ENCODE measurements around the gene ACP5.
"Not testable (repeated sequence)": the region's sequence is repeated elsewhere in the genome, so short reads cannot be mapped to it uniquely, and the experiment has no call there.

ACP5 gene

DNA sequence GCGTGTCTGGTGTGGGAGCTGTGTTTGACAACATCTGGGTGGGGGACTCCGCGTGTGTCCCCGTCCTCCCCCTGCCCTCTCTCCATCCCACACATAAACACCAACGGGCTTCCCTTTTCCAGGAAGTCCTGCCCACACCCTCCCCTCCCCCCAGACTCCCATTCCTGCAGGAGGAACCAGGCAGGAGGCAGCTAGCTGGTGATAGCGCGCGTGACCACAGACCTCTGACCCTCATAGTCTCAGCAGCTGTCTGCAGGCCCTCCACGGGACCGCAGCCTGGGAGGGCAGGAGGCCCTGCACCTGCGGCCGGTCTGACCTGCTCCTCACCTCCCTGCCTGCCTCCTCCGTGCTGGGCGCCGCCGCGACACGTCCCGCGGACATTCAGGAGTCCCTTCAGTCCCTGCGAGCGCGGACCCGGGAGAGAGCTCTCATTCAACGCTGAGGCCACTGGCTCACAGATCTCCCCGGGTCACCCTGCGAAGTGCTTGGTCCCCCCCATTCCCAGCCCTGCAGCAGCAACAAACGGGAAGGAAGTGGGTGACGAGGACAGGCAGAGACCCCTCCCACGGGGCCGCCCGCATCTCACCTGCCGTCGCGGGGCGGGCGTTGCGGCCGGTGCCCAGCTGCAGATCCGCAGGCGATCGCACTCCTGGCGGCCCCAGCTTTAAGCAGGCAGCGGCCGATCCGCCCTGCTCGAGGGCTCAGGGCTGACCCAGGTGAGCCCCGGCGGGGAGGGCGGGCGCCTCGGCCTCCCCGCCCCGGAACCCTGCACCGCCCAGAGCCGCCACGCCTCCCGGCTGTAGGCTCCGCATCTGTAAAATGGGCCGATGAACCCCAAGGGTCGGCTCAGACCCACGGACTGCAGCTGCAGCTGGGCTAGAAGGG lies 1.1 kb upstream of the ACP5 start:
- no peak for DNase-seq

DNA sequence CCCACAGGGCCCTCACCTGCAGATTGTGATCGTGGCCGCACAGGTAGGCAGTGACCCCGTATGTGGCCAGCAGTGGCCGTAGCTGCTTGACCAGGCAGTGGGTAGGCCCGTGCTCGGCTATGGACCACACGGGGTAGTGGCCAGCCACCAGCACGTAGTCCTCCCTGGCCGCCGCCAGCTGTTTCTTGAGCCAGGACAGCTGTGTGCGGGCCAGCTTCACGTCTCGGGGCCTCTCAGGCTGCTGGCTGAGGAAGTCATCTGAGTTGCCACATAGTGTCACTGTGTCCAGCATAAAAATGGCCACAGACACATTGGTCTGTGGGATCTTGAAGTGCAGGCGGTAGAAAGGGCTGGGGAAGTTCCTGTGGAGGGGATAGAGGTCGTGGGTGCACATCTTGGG lies 1.2 kb downstream of the ACP5 start:
- no peak for DNase-seq

DNA sequence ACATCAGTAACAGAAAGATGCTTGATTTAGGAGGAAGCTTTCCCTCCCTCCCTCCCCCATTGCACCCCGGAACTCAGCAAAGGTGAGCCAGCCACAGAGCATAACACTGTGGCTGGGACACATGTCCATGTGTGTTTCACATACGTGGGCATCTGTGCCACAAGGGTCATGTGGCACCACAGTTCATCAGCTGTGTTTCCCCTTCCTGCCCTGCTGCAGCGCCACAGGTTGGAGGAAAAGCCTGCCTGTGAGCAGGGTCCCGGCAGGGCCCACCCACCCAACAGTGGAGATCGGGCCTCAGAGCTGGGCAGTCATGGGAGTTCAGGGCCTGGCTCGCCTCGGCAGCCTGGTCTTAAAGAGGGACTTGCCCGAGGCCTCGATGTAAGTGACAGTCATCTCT lies 2.8 kb downstream of the ACP5 start:
- DNase-seq, result no peak

DNA sequence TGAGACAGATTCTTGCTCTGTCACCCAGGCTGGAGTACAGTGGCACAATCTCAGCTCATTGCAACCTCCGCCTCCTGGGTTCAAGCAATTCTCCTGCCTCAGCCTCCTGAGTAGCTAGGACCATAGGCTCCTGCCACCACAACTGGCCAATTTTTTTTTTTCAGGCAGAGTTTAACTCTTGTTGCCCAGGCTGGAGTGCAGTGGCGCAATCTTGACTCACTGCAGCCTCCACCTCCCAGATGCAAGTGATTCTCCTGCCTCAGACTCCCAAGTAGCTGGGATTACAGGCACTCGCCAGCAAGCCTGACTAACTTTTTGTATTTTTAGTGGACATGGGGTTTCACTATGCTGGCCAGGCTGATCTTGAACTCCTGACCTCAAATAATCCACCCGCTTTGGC lies 3.7 kb downstream of the ACP5 start:
- DNase-seq, result not testable (repeated sequence)

DNA sequence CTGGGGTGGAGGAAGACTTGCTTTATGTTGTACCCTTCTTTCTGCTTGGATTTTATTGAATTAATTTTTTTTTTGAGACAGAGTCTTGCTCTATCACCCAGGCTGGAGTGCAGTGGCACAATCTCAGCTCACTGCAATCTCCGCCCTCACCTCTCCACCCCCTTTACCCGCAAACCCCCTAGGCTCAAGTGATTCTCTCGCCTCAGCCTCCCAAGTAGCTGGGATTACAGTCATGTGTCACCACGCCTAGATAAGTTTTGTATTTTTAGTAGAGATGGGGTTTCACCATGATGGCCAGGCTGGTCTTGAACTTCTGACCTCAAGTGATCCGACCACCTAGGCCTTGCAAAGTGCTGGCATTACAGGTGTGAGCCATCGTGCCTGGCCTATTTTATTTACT lies 4.1 kb downstream of the ACP5 start:
- DNase-seq, result not testable (repeated sequence)

DNA sequence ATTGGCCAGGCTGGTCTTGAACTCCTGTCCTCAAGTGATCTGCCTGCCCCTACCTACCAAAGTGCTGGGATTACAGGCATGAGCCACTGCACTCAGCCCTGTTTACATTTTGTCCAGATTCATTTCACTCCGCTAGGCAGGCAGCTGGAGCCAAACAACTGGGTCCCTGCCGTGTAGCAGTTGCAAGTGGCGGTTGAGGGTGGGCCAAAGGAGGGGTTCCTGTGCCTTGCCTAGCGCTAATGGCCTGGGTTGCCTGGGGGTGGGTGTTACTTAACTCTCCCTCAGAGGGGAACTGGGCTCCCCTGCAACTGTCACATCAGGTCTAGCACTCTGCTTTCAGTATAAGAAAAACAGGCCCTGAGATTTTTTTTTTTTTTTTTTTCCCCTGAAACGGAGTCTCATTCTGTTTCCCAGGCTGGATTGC lies 7.4 kb downstream of the ACP5 start:
- no peak for DNase-seq

DNA sequence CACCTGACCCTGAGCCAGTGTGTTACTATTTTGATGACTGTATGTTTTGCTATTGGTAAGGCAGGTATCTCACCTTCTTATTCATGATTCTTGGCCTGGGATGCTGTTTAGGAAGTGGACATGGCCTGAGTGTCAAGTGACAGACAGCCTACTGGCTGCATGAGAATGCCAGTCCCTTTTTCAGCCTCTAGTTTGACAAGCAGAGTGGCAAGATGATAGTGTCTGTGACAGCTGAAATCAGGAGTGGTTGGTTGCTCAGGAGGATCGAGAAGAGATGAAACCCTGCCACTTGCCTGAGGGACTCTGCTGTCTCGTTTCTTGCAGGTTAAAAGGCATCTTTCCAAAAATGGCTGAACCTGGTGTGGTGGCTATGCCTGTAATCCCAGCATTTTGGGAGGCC lies 11.3 kb downstream of the ACP5 start:
- DNase-seq, result no peak

DNA sequence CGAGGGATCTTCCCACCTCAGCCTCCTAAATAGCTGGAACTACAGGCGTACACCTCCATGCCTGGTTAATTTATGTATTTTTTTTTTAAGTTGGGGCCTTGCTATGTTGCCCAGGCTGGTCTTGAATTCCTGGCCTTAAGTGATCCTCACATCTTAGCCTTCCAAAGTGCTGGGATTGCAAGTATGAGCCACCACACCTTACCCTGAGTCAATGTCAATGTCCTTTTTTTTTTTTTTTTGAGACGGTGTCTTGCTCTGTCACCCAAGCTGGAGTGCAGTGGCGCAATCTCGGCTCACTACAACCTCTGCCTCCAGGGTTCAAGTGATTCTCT lies 11.8 kb downstream of the ACP5 start:
- DNase-seq, result not testable (repeated sequence)

DNA sequence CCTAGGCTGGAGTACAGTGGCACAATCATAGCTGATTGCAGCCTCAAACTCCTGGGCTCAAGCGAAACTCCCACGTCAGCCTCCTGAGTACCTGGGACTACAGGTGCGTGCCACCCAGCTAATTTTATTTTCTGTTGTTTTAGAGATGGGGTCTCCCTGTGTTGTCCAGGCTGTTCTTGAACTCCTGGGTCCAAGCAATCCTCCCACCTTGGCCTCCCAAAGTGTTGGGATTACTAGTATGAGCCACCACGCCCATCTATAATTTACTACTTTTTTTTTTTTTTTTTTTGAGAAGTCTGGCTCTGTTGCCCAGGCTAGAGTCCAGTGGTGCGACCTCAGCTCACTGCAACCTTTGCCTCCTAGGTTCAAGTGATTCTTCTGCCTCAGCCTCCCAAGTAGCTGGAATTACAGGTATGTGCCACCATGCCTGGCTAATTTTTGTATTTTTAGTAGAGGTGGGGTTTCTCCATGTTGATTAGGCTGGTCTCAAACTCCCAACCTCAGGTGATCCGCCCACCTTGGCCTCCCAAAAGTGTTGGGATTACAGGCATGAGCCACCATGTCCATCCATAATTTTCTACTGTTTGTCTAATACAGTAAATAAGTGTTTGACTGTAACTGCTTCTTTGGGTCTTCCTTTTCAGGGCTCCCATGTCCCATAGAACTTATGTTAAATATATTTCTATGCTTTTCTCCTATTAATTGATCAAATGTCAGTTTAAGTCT lies 13.2 kb downstream of the ACP5 start:
- DNase-seq, result not testable (repeated sequence)

DNA sequence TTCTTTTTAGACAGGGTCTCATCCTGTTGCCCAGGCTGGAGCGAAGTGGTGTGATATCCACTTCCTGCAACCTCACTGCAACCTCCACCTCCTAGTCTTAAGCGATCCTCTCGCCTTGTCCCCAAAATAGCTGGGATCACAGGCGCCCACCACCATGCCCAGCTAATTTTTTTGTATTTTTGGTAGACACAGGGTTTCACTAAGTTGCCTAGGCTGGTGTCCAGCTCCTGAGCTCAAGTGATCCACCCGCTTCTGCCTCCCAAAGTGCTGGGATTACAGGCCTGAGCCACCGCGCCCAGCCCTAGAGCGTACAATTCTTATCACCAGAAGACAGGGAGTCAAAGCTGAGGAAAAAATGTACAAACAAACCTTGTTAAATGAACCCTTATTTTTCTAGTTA lies 13.9 kb downstream of the ACP5 start:
- DNase-seq, result no peak

DNA sequence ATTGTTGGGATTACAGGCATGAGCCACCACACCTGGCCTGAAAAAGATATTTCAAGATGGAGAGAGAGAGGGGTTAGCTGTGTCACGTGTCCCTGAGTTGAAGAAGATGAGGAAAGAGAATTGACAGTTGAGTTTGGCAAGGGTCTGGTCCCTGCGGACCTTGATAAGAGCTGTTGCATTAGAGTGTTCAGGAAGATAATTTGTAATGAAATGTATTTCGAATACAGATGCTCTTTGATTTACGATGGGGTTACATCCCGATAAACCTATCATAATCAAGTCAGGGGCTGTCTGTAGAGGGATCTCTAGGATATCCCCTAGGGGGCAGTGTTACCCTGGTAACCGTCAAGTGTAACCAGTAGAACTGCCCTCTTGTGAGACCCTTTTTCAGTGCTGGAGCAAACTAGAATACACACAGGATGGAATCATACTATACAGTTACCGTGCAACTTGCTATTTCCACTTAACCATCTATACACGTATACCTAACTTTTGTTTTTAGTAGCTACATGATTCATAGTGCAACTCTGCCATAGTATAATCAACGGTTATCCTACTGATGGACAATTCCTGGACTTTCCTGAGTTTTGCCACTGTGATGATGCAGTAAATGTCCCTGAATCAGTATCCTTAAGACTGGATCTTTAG lies 16.9 kb downstream of the ACP5 start:
- peak; percentile 62 for DNase-seq

DNA sequence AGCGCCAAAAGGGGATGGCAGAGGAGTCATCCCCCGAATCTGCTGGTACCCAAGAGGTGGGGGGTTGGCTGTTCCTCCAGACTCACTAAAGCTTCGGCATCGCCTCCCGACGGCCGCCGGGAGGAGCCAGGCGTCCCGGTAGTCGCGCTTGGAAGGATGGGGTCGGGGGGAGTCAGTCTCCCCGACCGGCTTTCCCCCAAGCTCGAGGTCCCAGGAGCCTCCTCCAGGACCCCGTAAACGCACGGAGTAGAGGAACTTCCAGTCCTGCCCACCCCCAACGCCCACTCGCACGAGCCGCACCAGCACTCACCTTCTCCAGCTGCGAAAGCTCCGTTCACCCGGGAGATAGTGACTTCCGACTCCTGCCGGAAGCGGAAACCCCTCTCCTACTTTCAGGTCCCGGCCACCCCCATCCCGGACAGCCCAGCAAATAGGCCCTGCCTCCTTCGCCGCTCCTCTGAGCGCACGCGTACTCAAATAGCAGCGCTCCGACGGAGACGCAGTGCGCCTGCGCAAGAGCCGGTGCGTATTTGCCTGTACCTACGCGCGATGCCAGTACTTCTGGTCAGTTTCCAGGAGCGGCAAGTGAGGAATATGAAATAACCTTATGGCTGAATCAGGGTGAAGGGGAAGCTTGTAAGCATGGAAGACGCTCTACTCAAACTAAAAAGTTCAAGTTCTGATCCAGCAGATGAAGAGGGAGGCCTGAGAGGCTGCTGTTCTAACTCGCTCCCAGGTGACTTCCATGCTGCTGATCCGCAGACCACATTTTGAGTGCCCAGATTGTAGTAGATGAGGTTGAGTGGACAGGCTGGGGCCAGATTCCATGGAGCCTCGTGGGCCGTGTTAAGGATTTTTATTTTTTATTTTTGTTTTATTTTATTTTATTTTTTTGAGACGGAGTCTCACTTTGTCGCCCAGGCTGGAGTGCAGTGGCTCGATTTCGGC lies 18.3 kb downstream of the ACP5 start, which contains the start of gene ELOF1:
Gene ELOF1 (minus strand): TSS at position 350 of the 948 bp plus-strand sequence. CDS start 4,883 bp downstream, outside the sequence.
- peak; percentile 95 for DNase-seq

DNA sequence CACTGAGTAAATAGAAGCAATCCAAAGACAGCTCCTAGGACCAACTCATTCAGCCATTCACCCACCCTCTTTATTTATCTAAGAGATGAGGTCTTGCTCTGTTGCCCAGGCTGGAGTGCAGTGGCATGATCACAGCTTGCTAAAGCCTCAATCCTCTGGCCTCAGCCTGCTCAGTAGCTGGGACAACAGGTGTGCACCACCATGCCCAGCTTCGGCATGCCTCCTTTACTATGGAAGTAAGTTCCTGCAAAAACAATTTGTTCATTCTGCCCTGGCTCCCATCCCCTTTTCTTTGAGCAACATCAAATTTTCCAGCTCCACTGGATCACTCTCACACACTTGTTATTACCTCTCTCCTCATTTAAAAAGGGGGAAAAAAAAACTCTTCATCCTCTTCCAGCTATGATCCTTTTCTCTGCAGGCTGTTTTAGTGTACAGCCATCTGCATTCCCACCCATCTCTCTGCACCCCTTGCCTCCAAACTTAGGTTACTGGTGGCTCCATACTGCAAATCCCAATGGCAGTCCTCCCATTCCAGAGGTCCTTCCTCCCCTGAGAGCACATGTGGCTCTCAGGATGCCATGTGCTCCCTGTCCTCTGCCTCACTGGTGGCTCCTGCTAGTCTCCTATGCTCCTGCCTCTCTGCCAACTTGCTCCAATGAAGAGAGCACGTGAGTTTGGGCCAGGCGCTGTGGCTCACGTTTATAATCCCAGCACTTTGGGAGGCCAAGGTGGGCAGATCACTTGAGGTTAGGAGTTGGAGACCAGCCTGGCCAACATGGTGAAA lies 20.6 kb downstream of the ACP5 start:
- DNase-seq, result no peak

DNA sequence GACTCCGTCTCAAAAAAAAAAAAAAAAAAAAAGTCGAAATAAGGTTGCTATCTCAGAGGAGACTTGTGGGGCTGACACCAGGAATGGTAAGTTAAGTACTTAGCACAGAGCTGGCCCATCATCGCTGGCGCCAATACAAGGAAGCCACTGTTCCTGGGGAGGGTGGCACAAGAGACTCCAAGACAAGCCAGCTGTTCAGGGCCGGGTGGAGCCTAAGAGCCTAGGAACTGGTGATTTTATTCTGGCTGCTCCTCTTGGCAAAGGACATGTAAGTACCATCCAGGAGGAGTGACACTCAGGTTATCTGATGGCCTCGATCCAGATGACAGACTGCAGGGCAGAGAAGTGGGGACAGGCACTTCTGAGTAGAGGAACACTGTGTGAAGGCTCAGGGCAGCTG lies 22.2 kb downstream of the ACP5 start:
- no peak for DNase-seq

DNA sequence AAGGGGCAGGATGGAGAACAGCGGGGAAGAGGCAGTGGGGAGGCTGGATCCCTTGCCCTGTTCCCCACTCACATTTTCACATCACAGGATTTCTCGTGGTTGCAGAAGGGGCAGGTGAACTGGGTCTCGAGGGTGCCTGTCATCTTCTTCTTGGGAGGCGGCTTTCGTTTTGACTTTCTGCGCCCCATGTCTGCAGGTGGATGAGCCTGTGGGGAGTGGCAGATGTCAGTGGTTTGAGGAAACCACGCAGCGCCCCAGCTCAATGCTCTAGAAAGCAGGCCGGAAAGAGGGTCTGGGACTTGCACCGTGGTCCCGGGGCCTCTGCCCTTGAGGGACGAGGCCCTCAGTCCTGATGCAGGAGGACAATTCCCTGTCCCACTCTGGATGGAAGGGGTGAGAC lies 23.3 kb downstream of the ACP5 start:
- DNase-seq, result no peak

DNA sequence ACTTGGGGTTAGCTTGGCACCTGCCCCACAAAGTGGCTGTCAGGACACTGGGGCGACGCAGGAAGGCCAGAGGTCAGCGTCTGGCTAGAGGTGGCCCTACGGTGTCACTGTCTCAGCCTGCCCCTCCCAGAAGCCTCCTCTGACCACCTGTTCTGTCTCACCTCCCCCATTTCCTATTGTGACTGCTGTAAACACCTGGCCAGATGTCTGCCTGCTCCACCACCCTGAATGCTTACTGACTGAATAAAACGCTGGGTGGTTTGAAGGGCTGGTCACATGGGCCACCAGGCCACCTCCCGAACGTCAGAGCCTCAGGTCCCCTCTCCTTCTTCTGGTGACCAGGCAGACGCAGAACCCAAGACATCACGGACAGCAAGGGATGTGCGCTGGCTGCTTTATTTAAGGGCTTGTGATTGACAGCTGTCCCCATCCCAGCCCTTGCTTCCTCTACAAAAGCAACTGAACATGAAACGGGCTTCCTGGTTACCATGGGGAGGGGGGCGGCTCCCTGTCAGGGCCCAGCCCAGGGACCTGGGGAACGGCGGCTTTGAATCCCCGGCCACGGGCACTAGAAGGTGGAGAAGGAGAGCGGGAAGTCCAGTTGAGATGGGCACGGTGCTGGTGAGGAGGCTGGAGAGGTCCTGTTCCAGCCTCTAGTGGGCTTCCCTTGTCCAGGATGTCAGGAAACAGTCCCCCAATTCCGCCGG lies 24.6 kb downstream of the ACP5 start:
- DNase-seq, result no peak

DNA sequence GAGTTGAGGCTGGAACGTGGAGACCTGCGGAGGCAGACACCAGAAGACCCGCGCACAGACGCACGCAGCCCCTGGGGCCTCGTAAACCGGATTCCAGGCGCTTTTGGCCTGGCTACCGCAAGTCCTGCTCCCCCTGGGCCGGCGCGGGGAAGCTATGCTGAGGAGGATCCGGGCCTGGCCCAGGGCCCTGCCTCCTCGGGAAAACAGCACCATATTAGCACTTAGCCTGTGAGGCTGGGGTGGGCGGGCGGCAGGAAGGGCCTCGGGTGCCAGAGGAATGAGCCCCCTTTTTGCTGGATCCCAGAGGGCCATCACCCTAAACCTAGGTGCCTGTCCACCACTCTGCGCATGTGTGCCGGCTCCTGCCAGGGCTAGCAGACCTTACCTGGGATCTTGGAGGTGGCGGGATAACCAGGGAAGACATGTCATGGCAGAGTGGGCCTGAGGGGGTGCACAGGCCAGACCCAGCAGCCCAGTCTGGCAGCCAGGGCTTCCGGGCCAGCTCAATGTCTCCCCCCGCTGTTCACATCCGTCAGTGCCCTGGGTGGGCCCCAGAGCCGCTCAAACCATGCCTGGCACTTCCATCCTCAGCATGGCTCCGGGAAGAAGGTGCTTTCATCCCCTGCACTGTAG lies 25.7 kb downstream of the ACP5 start:
- no peak for DNase-seq

DNA sequence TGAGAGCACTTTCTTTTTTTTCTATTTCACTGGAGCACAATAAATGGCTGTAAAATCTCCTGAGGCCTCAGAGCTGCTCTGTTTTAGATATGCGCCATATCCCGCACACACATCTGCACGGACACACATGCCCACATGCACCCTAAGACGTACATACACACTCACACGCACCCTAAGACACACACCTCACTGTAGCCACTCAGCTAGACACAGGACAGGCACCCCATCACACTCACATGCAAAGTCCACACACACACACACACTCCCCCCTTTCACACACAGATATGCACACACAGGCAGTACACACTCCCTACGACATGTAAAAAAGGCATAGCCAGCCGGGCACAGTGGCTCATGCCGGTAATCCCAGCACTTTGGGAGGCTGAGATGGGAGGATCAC lies 27.2 kb downstream of the ACP5 start:
- no peak for DNase-seq

DNA sequence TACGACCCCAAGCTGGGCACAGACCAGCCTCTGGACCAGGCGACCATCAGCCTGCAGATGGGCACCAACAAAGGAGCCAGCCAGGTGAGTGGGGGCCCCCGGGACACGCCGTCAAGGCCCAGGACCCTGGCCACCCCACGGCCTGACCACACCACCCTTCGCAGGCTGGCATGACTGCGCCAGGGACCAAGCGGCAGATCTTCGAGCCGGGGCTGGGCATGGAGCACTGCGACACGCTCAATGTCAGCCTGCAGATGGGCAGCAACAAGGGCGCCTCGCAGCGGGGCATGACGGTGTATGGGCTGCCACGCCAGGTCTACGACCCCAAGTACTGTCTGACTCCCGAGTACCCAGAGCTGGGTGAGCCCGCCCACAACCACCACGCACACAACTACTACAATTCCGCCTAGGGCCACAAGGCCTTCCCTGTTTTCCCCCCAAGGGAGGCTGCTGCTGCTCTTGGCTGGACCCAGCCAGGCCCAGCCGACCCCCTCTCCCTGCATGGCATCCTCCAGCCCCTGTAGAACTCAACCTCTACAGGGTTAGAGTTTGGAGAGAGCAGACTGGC lies 28.0 kb downstream of the ACP5 start:
- DNase-seq, result no peak
